HG03064 (cell line): Measurements from ENCODE around the gene UNC45A.

Source experiments
- ATAC-seq: cut with Tn5 transposase; IDR thresholded peaks from one replicate; pipeline ENCODE4 v1.9.1; 2021; ENCODE audit warnings: low read depth; ENCODE audit not compliant: unreplicated experiment

UNC45A gene

GRCh38 chr15:90942354-90943120 is 7.5 kb downstream of the UNC45A start:
- ATAC-seq, result no peak

GRCh38 chr15:90945091-90945490 is 10.0 kb downstream of the UNC45A start:
- ATAC-seq, result no peak

GRCh38 chr15:90946538-90946937 is 11.5 kb downstream of the UNC45A start:
- ATAC-seq, result no peak

- ATAC-seq, result no peak
These were observed 12.0 kb downstream of the UNC45A start for GRCh38 chr15:90946941-90947576.

GRCh38 chr15:90947577-90948357 is 12.7 kb downstream of the UNC45A start:
- no peak for ATAC-seq

- ATAC-seq, result no peak
These were observed 13.4 kb downstream of the UNC45A start for GRCh38 chr15:90948506-90948905.

GRCh38 chr15:90949979-90950675 is 15.0 kb downstream of the UNC45A start:
- ATAC-seq, result no peak

- ATAC-seq, result no peak
These were observed 15.6 kb downstream of the UNC45A start for GRCh38 chr15:90950676-90951075.

- ATAC-seq, result no peak
These were observed 18.0 kb downstream of the UNC45A start for GRCh38 chr15:90952901-90953677.

- no peak for ATAC-seq
These were observed 19.0 kb downstream of the UNC45A start for GRCh38 chr15:90953947-90954711.

- peak; percentile 93 for ATAC-seq
These were observed 19.9 kb downstream of the UNC45A start, which contains the start of gene RCCD1 for GRCh38 chr15:90954712-90955623. Gene RCCD1, plus strand, starts transcription at chr15:90954884. Its CDS starts 1,851 bp downstream, at chr15:90956735.

- no peak for ATAC-seq
These were observed 20.7 kb downstream of the UNC45A start for GRCh38 chr15:90955624-90956273.

GRCh38 chr15:90956274-90957030 is 21.4 kb downstream of the UNC45A start:
- no peak for ATAC-seq

GRCh38 chr15:90957031-90957790 is 22.1 kb downstream of the UNC45A start:
- no peak for ATAC-seq

- no peak for ATAC-seq
These were observed 22.7 kb downstream of the UNC45A start for GRCh38 chr15:90957791-90958190.

GRCh38 chr15:90959028-90959595 is 24.0 kb downstream of the UNC45A start:
- no peak for ATAC-seq
